SK-N-SH (cell line): ENCODE results near the gene SV2A. TPM values are rescaled to one million over a fixed set of nuclear protein-coding genes. Genes with fewer than 3 reads are reported as not detected.
A peak's percentile ranks its signal among the peaks of the same experiment; 100 is the strongest.

ENCODE experiments used
- CTCF ChIA-PET: fragments of 300-600, 350-600 bp; formaldehyde crosslinking; extraction: SDS; loops from one replicate; lab custom pipeline; 2021; lab: Yijun Ruan, JAX
- POLR2A ChIA-PET: fragments of 350-600 bp; sonication (Branson Sonifier 250); formaldehyde crosslinking; extraction: SDS; loops from one replicate; lab custom pipeline; 2020; ENCODE audit warnings: antibody characterized with exemption, inconsistent platforms; lab: Yijun Ruan, JAX
- DNase-seq: peaks from one replicate; pipeline ENCODE4 v3.0.0; 2012
- H2AFZ ChIP-seq: fragments of 200-600 bp; sonication (generic); 2 replicates; pipeline ENCODE4 v1.8.1; 2016; ENCODE audit warnings: antibody characterized with exemption, mild to moderate bottlenecking, low read depth
- H3F3A ChIP-seq: fragments of 200-600 bp; sonication (generic); replicated peaks from 2 replicates; pipeline ENCODE3; 2016; ENCODE audit warnings: antibody characterized with exemption, mild to moderate bottlenecking; ENCODE audit not compliant: insufficient read depth
- H3K27ac ChIP-seq, 2 experiments: fragments of 200-500 bp in 1 of 2; fragments of 200-600 bp in 1 of 2; sonication (Bioruptor generic) in 1 of 2; sonication (generic), shearing (Covaris generic) in 1 of 2; 2 replicates each; pipeline versions ENCODE4 v1.5.1 to v1.6.1; 2014 to 2016; ENCODE audit warnings: low read depth in 2 of 2, inconsistent platforms in 1 of 2, low read length in 1 of 2, mild to moderate bottlenecking in 1 of 2, mixed read lengths in 1 of 2
- H3K27me3 ChIP-seq: fragments of 200-600 bp; sonication (generic), shearing (Covaris generic); 2 replicates; pipeline ENCODE4 v1.6.1; 2016; ENCODE audit warnings: mixed run types; ENCODE audit not compliant: insufficient read depth
- H3K36me3 ChIP-seq, 2 experiments: fragments of 200-500 bp in 1 of 2; fragments of 200-600 bp in 1 of 2; sonication (Bioruptor generic) in 1 of 2; sonication (generic) in 1 of 2; replicated peaks in 1 of 2; 2 replicates each; pipeline versions ENCODE3 to v1.5.1; 2014 to 2016; ENCODE audit warnings: low read length in 1 of 2, mild to moderate bottlenecking in 1 of 2; ENCODE audit not compliant: insufficient read depth in 2 of 2, control insufficient read depth in 1 of 2
- H3K4me1 ChIP-seq, 2 experiments: fragments of 200-500 bp in 1 of 2; fragments of 200-600 bp in 1 of 2; sonication (Bioruptor generic) in 1 of 2; sonication (generic), shearing (Covaris generic) in 1 of 2; 2 replicates each; pipeline versions ENCODE4 v1.5.1 to v1.6.1; 2014 to 2016; ENCODE audit warnings: low read depth in 1 of 2, low read length in 1 of 2, mixed run types in 1 of 2; ENCODE audit not compliant: insufficient read depth in 2 of 2, control insufficient read depth in 1 of 2
- H3K4me2 ChIP-seq: fragments of 200-600 bp; sonication (generic), shearing (Covaris generic); 2 replicates; pipeline ENCODE4 v1.6.1; 2017; ENCODE audit warnings: mixed run types
- H3K4me3 ChIP-seq, 2 experiments: fragments of 200-500 bp in 1 of 2; fragments of 200-600 bp in 1 of 2; sonication (Bioruptor generic) in 1 of 2; sonication (generic), shearing (Covaris generic) in 1 of 2; 2 replicates each; pipeline versions ENCODE4 v1.5.1 to v1.8.1; 2014 to 2016; ENCODE audit warnings: low read depth in 2 of 2, inconsistent platforms in 1 of 2, low read length in 1 of 2, mild to moderate bottlenecking in 1 of 2, mixed read lengths in 1 of 2, moderate library complexity in 1 of 2
- H3K79me2 ChIP-seq: fragments of 200-600 bp; sonication (generic); 2 replicates; pipeline ENCODE4 v1.8.1; 2017; ENCODE audit warnings: mild to moderate bottlenecking; ENCODE audit not compliant: insufficient read depth
- H3K9ac ChIP-seq: fragments of 200-600 bp; sonication (generic); 2 replicates; pipeline ENCODE4 v1.6.1; 2017; ENCODE audit warnings: mixed run types
- H3K9me2 ChIP-seq: fragments of 200-600 bp; sonication (generic); 2 replicates; pipeline ENCODE4 v1.6.1; 2017; ENCODE audit warnings: mixed run types
- H3K9me3 ChIP-seq: fragments of 200-600 bp; sonication (generic); 2 replicates; pipeline ENCODE4 v1.6.1; 2017; ENCODE audit warnings: mixed run types, mild to moderate bottlenecking, moderate library complexity
- H4K20me1 ChIP-seq: fragments of 200-600 bp; sonication (generic); 2 replicates; pipeline ENCODE4 v1.6.1; 2017; ENCODE audit warnings: mild to moderate bottlenecking, mixed run types; ENCODE audit not compliant: insufficient read depth
- CHD2 ChIP-seq: fragments of 150-350 bp; IDR thresholded peaks from 2 replicates; pipeline ENCODE4 v1.6.1; 2018; ENCODE audit warnings: low read length; ENCODE audit not compliant: partially characterized antibody
- EZH2phosphoT487 ChIP-seq: fragments of 200-600 bp; sonication (generic); IDR thresholded peaks from 2 replicates; pipeline ENCODE4 v1.6.1; 2017; ENCODE audit warnings: low read depth, mixed run types, mild to moderate bottlenecking, antibody characterized with exemption, moderate library complexity, borderline replicate concordance
- FOXJ3 ChIP-seq: sonication (generic); formaldehyde crosslinking; IDR thresholded peaks from 2 replicates; pipeline ENCODE4 v1.5.1; 2020; ENCODE audit warnings: mild to moderate bottlenecking, missing genetic modification reagents
- GABPA ChIP-seq: IDR thresholded peaks from 2 replicates; pipeline ENCODE4 v1.4.0; 2012; ENCODE audit warnings: low read depth, mild to moderate bottlenecking
- GATA2 ChIP-seq: sonication (generic); formaldehyde crosslinking; IDR thresholded peaks from 2 replicates; pipeline ENCODE4 v1.5.0; 2020; ENCODE audit warnings: mild to moderate bottlenecking, missing genetic modification reagents
- JUND ChIP-seq: IDR thresholded peaks from 2 replicates; pipeline ENCODE4 v1.4.0; 2012
- RAD21 ChIP-seq: IDR thresholded peaks from 2 replicates; pipeline ENCODE4 v1.6.1; 2012; ENCODE audit warnings: mild to moderate bottlenecking, low read length
- REST ChIP-seq: IDR thresholded peaks from 2 replicates; pipeline ENCODE4 v1.6.1; 2012; ENCODE audit warnings: mild to moderate bottlenecking, low read depth, low read length, moderate library complexity
- RFX5 ChIP-seq: IDR thresholded peaks from 2 replicates; pipeline ENCODE4 v1.6.1; 2012; ENCODE audit warnings: mild to moderate bottlenecking, improper control_type of control experiment, low read length
- SIN3A ChIP-seq: IDR thresholded peaks from 2 replicates; pipeline ENCODE4 v1.6.1; 2012; ENCODE audit warnings: low read depth, mild to moderate bottlenecking, low read length, moderate library complexity, borderline replicate concordance
- TAF1 ChIP-seq: IDR thresholded peaks from 2 replicates; pipeline ENCODE4 v1.6.1; 2012; ENCODE audit warnings: low read depth, mild to moderate bottlenecking, low read length, moderate library complexity, borderline replicate concordance
- TEAD4 ChIP-seq: IDR thresholded peaks from 2 replicates; pipeline ENCODE4 v1.4.0; 2012; ENCODE audit warnings: mild to moderate bottlenecking, borderline replicate concordance; ENCODE audit not compliant: insufficient read depth
- YY1 ChIP-seq: IDR thresholded peaks from 2 replicates; pipeline ENCODE4 v1.4.0; 2012; ENCODE audit warnings: low read depth, mild to moderate bottlenecking
- WGBS: methylation state at CpG from one replicate; pipeline ENCODE4 v1.1.6; 2017; ENCODE audit warnings: low lambda C conversion rate; 5-methylcytosine and 5-hydroxymethylcytosine counted together
- polyA plus RNA-seq, 3 experiments: library from polyadenylated mRNA; depleted of rRNA; stranded (reverse); fragments of >200 nt; gene quantifications; 2 replicates each; pipeline ENCODE4 v1.2.3, GENCODE V29; 2012
- TF ChIP-seq, protein P1 (sequence below): fragments of 150-350 bp; IDR thresholded peaks from 2 replicates; pipeline ENCODE4 v1.6.1; 2017; ENCODE audit warnings: antibody characterized with exemption, low read length, low read depth, borderline replicate concordance
- TF ChIP-seq, protein P2 (sequence below): fragments of 200-600 bp; sonication (generic); IDR thresholded peaks from 2 replicates; pipeline ENCODE4 v1.6.1; 2017; ENCODE audit warnings: antibody characterized with exemption, mild to moderate bottlenecking, moderate library complexity
- TF ChIP-seq, protein P3 (sequence below): IDR thresholded peaks from 2 replicates; pipeline ENCODE4 v1.4.0; 2012; ENCODE audit warnings: low read depth, borderline replicate concordance
- TF ChIP-seq, protein P4 (sequence below): IDR thresholded peaks from 2 replicates; pipeline ENCODE4 v1.4.0; 2012; ENCODE audit warnings: low read depth

SV2A gene
- polyA plus RNA-seq, 1 of the 3 experiments (the other 2 are of a cell fraction) = 22.7 TPM

DNA sequence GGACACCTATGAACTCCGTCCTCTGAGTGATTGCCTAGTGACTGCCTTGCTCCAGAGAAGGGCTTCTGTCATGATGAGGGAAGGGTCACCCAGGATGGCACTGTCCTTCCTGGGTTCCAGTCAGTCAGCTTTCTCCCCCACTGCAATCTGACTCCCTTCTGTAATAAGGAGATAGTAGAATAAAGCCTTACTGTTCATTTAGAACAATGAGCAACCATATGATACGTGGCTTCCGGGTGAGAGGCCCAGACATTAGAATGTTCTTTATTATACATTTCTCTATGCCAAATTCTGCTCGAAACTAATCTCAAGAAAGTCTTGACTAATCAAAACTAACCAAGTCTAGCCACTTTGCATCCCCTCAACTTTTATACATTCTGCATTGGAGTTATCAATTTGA is 27.6 kb upstream of the SV2A start:
- TF ChIP-seq RAD21 (no peak), EZH2phosphoT487 (no peak)
- TF ChIP-seq, protein P1, sequence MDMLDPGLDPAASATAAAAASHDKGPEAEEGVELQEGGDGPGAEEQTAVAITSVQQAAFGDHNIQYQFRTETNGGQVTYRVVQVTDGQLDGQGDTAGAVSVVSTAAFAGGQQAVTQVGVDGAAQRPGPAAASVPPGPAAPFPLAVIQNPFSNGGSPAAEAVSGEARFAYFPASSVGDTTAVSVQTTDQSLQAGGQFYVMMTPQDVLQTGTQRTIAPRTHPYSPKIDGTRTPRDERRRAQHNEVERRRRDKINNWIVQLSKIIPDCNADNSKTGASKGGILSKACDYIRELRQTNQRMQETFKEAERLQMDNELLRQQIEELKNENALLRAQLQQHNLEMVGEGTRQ = no peak
- TF ChIP-seq, protein P2, sequence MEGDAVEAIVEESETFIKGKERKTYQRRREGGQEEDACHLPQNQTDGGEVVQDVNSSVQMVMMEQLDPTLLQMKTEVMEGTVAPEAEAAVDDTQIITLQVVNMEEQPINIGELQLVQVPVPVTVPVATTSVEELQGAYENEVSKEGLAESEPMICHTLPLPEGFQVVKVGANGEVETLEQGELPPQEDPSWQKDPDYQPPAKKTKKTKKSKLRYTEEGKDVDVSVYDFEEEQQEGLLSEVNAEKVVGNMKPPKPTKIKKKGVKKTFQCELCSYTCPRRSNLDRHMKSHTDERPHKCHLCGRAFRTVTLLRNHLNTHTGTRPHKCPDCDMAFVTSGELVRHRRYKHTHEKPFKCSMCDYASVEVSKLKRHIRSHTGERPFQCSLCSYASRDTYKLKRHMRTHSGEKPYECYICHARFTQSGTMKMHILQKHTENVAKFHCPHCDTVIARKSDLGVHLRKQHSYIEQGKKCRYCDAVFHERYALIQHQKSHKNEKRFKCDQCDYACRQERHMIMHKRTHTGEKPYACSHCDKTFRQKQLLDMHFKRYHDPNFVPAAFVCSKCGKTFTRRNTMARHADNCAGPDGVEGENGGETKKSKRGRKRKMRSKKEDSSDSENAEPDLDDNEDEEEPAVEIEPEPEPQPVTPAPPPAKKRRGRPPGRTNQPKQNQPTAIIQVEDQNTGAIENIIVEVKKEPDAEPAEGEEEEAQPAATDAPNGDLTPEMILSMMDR = no peak
- H3K4me3 ChIP-seq = no peak overlapping the region
- no peaks in the 10 kb centered on the region for H3K79me2 ChIP-seq
- no peaks in the 10 kb centered on the region for H4K20me1 ChIP-seq
- H3K36me3 ChIP-seq = peaks cover 39 to 53% of the 10 kb centered on the region in 2 experiments
- no peak for DNase-seq
- no peaks in the 10 kb centered on the region for H3K27me3 ChIP-seq
- H3K9me3 ChIP-seq = no peaks in the 10 kb centered on the region
- ChIA-PET POLR2A (no interaction called here), CTCF (interaction anchor here (0.9 to 4.5 kb wide), 2 partner anchors 17 to 224 kb away, joined by 3 to 24 read pairs; no protein-coding TSS in a partner anchor)
- H3K9me2 ChIP-seq = no peaks in the 10 kb centered on the region
- no peak overlapping the region for H3K9ac ChIP-seq
- H3F3A ChIP-seq = peaks cover 24% of the 10 kb centered on the region
- H3K4me1 ChIP-seq = peaks cover 0 to 6% of the 10 kb centered on the region in 2 experiments; a peak in 2 of 4 replicates
- no peak overlapping the region for H2AFZ ChIP-seq
- 93% methylated on average over 4 of the region's 4 CpGs for WGBS
- H3K27ac ChIP-seq = no peak overlapping the region
- no peak overlapping the region for H3K4me2 ChIP-seq

DNA sequence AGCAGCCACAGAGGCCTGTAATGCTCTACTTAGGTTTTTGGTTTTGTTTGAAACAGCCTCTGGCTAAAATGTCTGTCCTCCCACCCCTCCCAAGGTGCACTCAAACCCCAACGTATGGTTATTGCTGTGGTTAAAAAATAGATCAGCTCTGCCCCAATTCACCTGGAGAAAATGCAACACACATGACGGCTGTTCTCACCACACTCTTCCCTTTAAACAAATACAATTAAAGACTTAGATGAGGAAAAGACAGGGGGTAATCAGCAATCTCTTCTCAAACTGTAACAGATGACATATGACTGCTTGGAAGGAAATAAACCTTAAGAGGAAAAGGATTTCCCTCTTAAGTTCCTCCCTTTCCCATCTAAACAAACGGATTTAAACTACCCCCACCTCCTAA is 25.2 kb upstream of the SV2A start:
- Histone ChIP-seq H3F3A (peaks cover 42% of the 10 kb centered on the region), H3K9me2 (no peaks in the 10 kb centered on the region), H3K27ac (peak overlapping the region in 1 of 2 experiments; percentile 53; a peak in 1 of 4 replicates), H3K9ac (no peak overlapping the region), H3K36me3 (peaks cover 29 to 36% of the 10 kb centered on the region in 2 experiments), H4K20me1 (no peaks in the 10 kb centered on the region), H3K27me3 (no peaks in the 10 kb centered on the region), H3K4me3 (no peak overlapping the region), H3K79me2 (no peaks in the 10 kb centered on the region), H3K4me2 (no peak overlapping the region), H3K9me3 (no peaks in the 10 kb centered on the region), H2AFZ (no peak overlapping the region), H3K4me1 (peaks cover 16 to 18% of the 10 kb centered on the region in 2 experiments)
- TF ChIP-seq JUND (no peak), RFX5 (no peak), GABPA (no peak), FOXJ3 (no peak), SIN3A (no peak), TAF1 (no peak), CHD2 (no peak), YY1 (no peak), GATA2 (CRISPR knock-in tag) (no peak), REST (no peak), TEAD4 (no peak), RAD21 (no peak)
- TF ChIP-seq, protein P3, sequence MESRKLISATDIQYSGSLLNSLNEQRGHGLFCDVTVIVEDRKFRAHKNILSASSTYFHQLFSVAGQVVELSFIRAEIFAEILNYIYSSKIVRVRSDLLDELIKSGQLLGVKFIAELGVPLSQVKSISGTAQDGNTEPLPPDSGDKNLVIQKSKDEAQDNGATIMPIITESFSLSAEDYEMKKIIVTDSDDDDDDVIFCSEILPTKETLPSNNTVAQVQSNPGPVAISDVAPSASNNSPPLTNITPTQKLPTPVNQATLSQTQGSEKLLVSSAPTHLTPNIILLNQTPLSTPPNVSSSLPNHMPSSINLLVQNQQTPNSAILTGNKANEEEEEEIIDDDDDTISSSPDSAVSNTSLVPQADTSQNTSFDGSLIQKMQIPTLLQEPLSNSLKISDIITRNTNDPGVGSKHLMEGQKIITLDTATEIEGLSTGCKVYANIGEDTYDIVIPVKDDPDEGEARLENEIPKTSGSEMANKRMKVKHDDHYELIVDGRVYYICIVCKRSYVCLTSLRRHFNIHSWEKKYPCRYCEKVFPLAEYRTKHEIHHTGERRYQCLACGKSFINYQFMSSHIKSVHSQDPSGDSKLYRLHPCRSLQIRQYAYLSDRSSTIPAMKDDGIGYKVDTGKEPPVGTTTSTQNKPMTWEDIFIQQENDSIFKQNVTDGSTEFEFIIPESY = no peak
- TF ChIP-seq, protein P4, sequence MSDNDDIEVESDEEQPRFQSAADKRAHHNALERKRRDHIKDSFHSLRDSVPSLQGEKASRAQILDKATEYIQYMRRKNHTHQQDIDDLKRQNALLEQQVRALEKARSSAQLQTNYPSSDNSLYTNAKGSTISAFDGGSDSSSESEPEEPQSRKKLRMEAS = no peak
- ChIA-PET CTCF (interaction anchor here (1.0 to 4.5 kb wide), 15 partner anchors 11 to 244 kb away, joined by 3 to 33 read pairs (median 6); a partner anchor contains a TSS), POLR2A (interaction anchor here (0.6 to 1.6 kb wide), 3 partner anchors 15 to 61 kb away, joined by 3 to 26 read pairs (median 8); partner anchors contain the start of gene SF3B4)
- DNase-seq = no peak
- 80% methylated on average over 3 of the region's 3 CpGs for WGBS
